HCT116 (cell line): ENCODE results near the gene MDFIC. TPM values are rescaled to one million over a fixed set of nuclear protein-coding genes. Genes with fewer than 3 reads are reported as not detected.

ENCODE experiments used
- ATAC-seq: fragments of 200-7000 bp; cut with Tn5 transposase; 2 replicates; pipeline ENCODE4 v1.9.1; 2020; ENCODE audit warnings: mild to moderate bottlenecking, moderate library complexity
- BruUV-seq: library from RNA; stranded (reverse); fragments of 400-500 nt; replicated peaks from 2 replicates; lab custom pipeline; 2021; lab: Mats Ljungman, UMichigan
- CTCF ChIA-PET: fragments of 300-600 bp; sonication (Branson Sonifier 250); formaldehyde crosslinking; loops from one replicate; lab custom pipeline; 2021; ENCODE audit warnings: antibody characterized with exemption; lab: Charles Lee
- POLR2A ChIA-PET: fragments of 300-600, 350-600 bp; sonication (Branson Sonifier 250); formaldehyde crosslinking; loops from one replicate; lab custom pipeline; 2021; ENCODE audit warnings: antibody characterized with exemption; lab: Charles Lee
- RAD21 ChIA-PET, 2 experiments: fragments of 300-600 bp; sonication (Branson Sonifier 250); formaldehyde crosslinking; loops; one replicate each; lab custom pipeline; 2023; ENCODE audit warnings: low total read pairs in 2 of 2; ENCODE audit not compliant: uncharacterized antibody in 2 of 2, unreplicated experiment in 2 of 2, low non-redundant PET in 1 of 2; lab: Charles Lee
- DNase-seq: peaks from one replicate; pipeline ENCODE4 v3.0.0-alpha.2; 2010; ENCODE audit warnings: low read depth, low spot score
- H2AFZ ChIP-seq: fragments of 200-600 bp; shearing (Covaris generic), sonication (generic); 2 replicates; pipeline ENCODE4 v1.6.1; 2017; ENCODE audit warnings: low read depth, mixed run types, mixed read lengths, antibody characterized with exemption, low read length; ENCODE audit not compliant: poor library complexity, severe bottlenecking
- H3K27ac ChIP-seq: 2 replicates; pipeline ENCODE4 v1.5.1; 2012; ENCODE audit warnings: low read depth, low read length
- H3K27me3 ChIP-seq: fragments of 200-600 bp; sonication (generic); 2 replicates; pipeline ENCODE4 v1.6.1; 2016; ENCODE audit warnings: mixed run types, low read length, mixed read lengths; ENCODE audit not compliant: insufficient read depth
- H3K36me3 ChIP-seq, 2 experiments: fragments of 200-500 bp in 1 of 2; fragments of 200-600 bp in 1 of 2; sonication (Bioruptor generic) in 1 of 2; sonication (generic) in 1 of 2; 2 replicates each; pipeline versions ENCODE4 v1.5.1 to v1.6.1; 2014 to 2016; ENCODE audit warnings: low read length in 2 of 2, inconsistent platforms in 1 of 2, mixed read lengths in 1 of 2, mixed run types in 1 of 2; ENCODE audit not compliant: insufficient read depth in 2 of 2, control insufficient read depth in 1 of 2
- H3K4me1 ChIP-seq, 2 experiments: fragments of 200-600 bp in 1 of 2; sonication (generic) in 1 of 2; 2 replicates each; pipeline versions ENCODE4 v1.5.1 to v1.6.1; 2012 to 2017; ENCODE audit warnings: low read length in 2 of 2, inconsistent platforms in 1 of 2, mild to moderate bottlenecking in 1 of 2, mixed read lengths in 1 of 2, mixed run types in 1 of 2, moderate library complexity in 1 of 2; ENCODE audit not compliant: insufficient read depth in 2 of 2, control insufficient read depth in 1 of 2
- H3K4me2 ChIP-seq: fragments of 200-600 bp; sonication (generic); 2 replicates; pipeline ENCODE4 v1.6.1; 2017; ENCODE audit warnings: mixed run types, low read length, mixed read lengths
- H3K4me3 ChIP-seq, 2 experiments: fragments of 200-600 bp in 1 of 2; sonication (generic) in 1 of 2; replicated peaks in 1 of 2; 2 replicates each; pipeline ENCODE4 v1.5.1; 2011 to 2016; ENCODE audit warnings: low read length in 2 of 2, control low read depth in 1 of 2, low read depth in 1 of 2, mild to moderate bottlenecking in 1 of 2, mixed read lengths in 1 of 2, mixed run types in 1 of 2
- H3K79me2 ChIP-seq: fragments of 200-600 bp; sonication (generic); 2 replicates; pipeline ENCODE4 v1.6.1; 2017; ENCODE audit warnings: mild to moderate bottlenecking, mixed run types, low read length, moderate library complexity, mixed read lengths; ENCODE audit not compliant: insufficient read depth
- H3K9ac ChIP-seq: fragments of 200-600 bp; sonication (generic); 2 replicates; pipeline ENCODE4 v1.6.1; 2016; ENCODE audit warnings: low read length, mixed read lengths
- H3K9me2 ChIP-seq: fragments of 200-600 bp; sonication (generic), shearing (Covaris generic); 2 replicates; pipeline ENCODE4 v1.6.1; 2017; ENCODE audit warnings: mixed run types, mild to moderate bottlenecking, moderate library complexity; ENCODE audit not compliant: insufficient read depth
- H3K9me3 ChIP-seq, 2 experiments: fragments of 200-500 bp in 1 of 2; fragments of 200-600 bp in 1 of 2; sonication (Bioruptor generic) in 1 of 2; sonication (generic) in 1 of 2; 2 replicates each; pipeline ENCODE4 v1.6.1; 2014 to 2017; ENCODE audit warnings: low read length in 2 of 2, mixed read lengths in 2 of 2, inconsistent platforms in 1 of 2, low read depth in 1 of 2, mild to moderate bottlenecking in 1 of 2, mixed run types in 1 of 2, moderate library complexity in 1 of 2; ENCODE audit not compliant: control insufficient read depth in 1 of 2, insufficient read depth in 1 of 2
- H4K20me1 ChIP-seq: fragments of 200-600 bp; sonication (generic), shearing (Covaris generic); 2 replicates; pipeline ENCODE4 v1.6.1; 2017; ENCODE audit warnings: mixed run types, mild to moderate bottlenecking, moderate library complexity; ENCODE audit not compliant: insufficient read depth
- ATF3 ChIP-seq: IDR thresholded peaks from 2 replicates; pipeline ENCODE4 v1.6.1; 2012
- CBX3 ChIP-seq: IDR thresholded peaks from 2 replicates; pipeline ENCODE4 v1.6.1; 2012; ENCODE audit warnings: low read depth
- EZH2 ChIP-seq: fragments of 200-600 bp; sonication (generic); IDR thresholded peaks from 2 replicates; pipeline ENCODE4 v1.6.1; 2017; ENCODE audit warnings: antibody characterized with exemption, mixed run types
- EZH2phosphoT487 ChIP-seq: fragments of 200-600 bp; IDR thresholded peaks from 2 replicates; pipeline ENCODE4 v1.6.1; 2018; ENCODE audit warnings: antibody characterized with exemption, borderline replicate concordance
- FOSL1 ChIP-seq: IDR thresholded peaks from 2 replicates; pipeline ENCODE4 v1.6.1; 2012; ENCODE audit warnings: low read depth
- JUND ChIP-seq: IDR thresholded peaks from 2 replicates; pipeline ENCODE4 v1.6.1; 2012
- RAD21 ChIP-seq: IDR thresholded peaks from 2 replicates; pipeline ENCODE4 v1.6.1; 2012; ENCODE audit warnings: low read depth, mild to moderate bottlenecking
- TCF7L2 ChIP-seq: IDR thresholded peaks from 2 replicates; pipeline ENCODE4 v1.7.0; 2011; ENCODE audit warnings: borderline replicate concordance, inconsistent platforms; ENCODE audit not compliant: insufficient read depth, insufficient read length; ENCODE audit errors: extremely low read depth
- intact Hi-C: fragments of 100-400 bp; cut with micrococcal nuclease; formaldehyde crosslinking; loops from 2 replicates; pipeline ENCODE4 v1.10.0; 2022
- total RNA-seq: library from RNA; stranded (reverse); gene quantifications from one replicate; pipeline ENCODE4 v1.2.1, GENCODE V29; 2021; ENCODE audit not compliant: unreplicated experiment
- TF ChIP-seq, protein P1 (sequence below): IDR thresholded peaks from 2 replicates; pipeline ENCODE4 v1.6.1; 2011; ENCODE audit warnings: mild to moderate bottlenecking, low read length, moderate library complexity; ENCODE audit not compliant: insufficient replicate concordance; ENCODE audit errors: extremely low read depth

Gene MDFIC
- total RNA-seq, 1 experiment from 2014 or later = 8.3 TPM

DNA sequence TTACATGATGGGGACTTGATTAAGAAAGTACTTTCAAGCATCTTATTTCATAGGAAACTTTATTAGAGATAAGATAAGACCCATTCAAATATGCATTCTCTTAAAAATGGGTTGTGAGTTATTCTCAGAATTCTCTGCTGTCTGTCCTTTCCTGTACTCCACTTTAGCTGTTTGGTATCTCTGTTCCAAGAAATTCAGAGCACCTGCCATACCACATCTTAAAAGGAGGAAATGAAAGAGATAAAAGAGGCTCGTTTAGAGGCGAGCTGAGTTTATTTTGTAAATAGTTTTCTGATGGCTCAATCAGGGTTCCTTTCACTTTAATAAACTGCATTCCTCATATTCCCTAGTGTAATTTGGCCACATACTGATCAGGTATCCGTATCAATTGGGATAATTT lies 87.2 kb downstream of the MDFIC start:
- BruUV-seq = no TSS peak
- H3K9me2 ChIP-seq = no peaks in the 10 kb centered on the region
- no peaks in the 10 kb centered on the region for H3K27me3 ChIP-seq
- H3K9ac ChIP-seq = no peak overlapping the region
- ATAC-seq (no peak), DNase-seq (no peak)
- ChIA-PET POLR2A (no interaction called here), CTCF (no interaction called here), RAD21 (no interaction called here)
- no peaks in the 10 kb centered on the region for H3K36me3 ChIP-seq
- no peak overlapping the region for H3K4me2 ChIP-seq
- peaks cover 0 to 2% of the 10 kb centered on the region in 2 experiments; a peak in 1 of 4 replicates for H3K4me1 ChIP-seq
- no peaks in the 10 kb centered on the region for H4K20me1 ChIP-seq
- no peak overlapping the region for H3K4me3 ChIP-seq
- intact Hi-C loops = no loop called here
- H3K27ac ChIP-seq = no peak overlapping the region
- TF ChIP-seq FOSL1 (no peak), RAD21 (no peak), JUND (no peak), ATF3 (no peak), CBX3 (no peak), TCF7L2 (no peak), EZH2phosphoT487 (no peak), EZH2 (no peak)
- TF ChIP-seq, protein P1, sequence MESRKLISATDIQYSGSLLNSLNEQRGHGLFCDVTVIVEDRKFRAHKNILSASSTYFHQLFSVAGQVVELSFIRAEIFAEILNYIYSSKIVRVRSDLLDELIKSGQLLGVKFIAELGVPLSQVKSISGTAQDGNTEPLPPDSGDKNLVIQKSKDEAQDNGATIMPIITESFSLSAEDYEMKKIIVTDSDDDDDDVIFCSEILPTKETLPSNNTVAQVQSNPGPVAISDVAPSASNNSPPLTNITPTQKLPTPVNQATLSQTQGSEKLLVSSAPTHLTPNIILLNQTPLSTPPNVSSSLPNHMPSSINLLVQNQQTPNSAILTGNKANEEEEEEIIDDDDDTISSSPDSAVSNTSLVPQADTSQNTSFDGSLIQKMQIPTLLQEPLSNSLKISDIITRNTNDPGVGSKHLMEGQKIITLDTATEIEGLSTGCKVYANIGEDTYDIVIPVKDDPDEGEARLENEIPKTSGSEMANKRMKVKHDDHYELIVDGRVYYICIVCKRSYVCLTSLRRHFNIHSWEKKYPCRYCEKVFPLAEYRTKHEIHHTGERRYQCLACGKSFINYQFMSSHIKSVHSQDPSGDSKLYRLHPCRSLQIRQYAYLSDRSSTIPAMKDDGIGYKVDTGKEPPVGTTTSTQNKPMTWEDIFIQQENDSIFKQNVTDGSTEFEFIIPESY = no peak
- no peaks in the 10 kb centered on the region for H3K79me2 ChIP-seq
- no peaks in the 10 kb centered on the region for H3K9me3 ChIP-seq
- H2AFZ ChIP-seq = no peak overlapping the region
